Mammary epithelial cell (primary cell): Measurements from ENCODE around the gene VWA5B1.

Experiments used
- CTCF ChIP-seq, 2 donors: IDR thresholded peaks in 1 of 2; conservative IDR thresholded peaks in 1 of 2; 2 replicates each; pipeline ENCODE4 v1.5.1; 2011 to 2012; ENCODE audit warnings: inconsistent platforms in 2 of 2, low read length in 2 of 2, mild to moderate bottlenecking in 2 of 2, control low read depth in 1 of 2, low read depth in 1 of 2; ENCODE audit not compliant: insufficient read depth in 1 of 2; ENCODE audit errors: extremely low read depth in 1 of 2
- EZH2 ChIP-seq: IDR thresholded peaks from 2 replicates; pipeline ENCODE4 v1.6.1; 2012; ENCODE audit warnings: low read length, inconsistent platforms, borderline replicate concordance

- no peak for TF ChIP-seq CTCF (conservative IDR thresholded peaks at IDR 0.05 in 1 of 2, IDR thresholded peaks at IDR 0.05 in 1 of 2; ENCODE audit: extremely low read depth in 1 of 2, insufficient read depth in 1 of 2, low read depth in 1 of 2, low read length in 2 of 2)
- no peak for TF ChIP-seq EZH2
Observed at GRCh38 chr1:20381961-20382360, 91.3 kb downstream of the VWA5B1 start.
